Osteocyte (in vitro differentiated cells): ENCODE measurements around the gene CHAT. TPM values are rescaled to one million over a fixed set of nuclear protein-coding genes. Genes with fewer than 3 reads are reported as not detected.
"Not testable (repeated sequence)": the region's sequence is repeated elsewhere in the genome, so short reads cannot be mapped to it uniquely, and the experiment has no call there.

Experiments used
- DNase-seq: peaks from one replicate; pipeline ENCODE4 v3.0.0; 2021; ENCODE audit warnings: mixed read lengths; ENCODE audit not compliant: unreplicated experiment; ENCODE audit errors: extremely low spot score
- H3K27ac Mint-ChIP-seq: one replicate; pipeline ENCODE4 v1.8.0; 2021; ENCODE audit warnings: mild to moderate bottlenecking, mixed read lengths; ENCODE audit not compliant: unreplicated experiment
- H3K27me3 Mint-ChIP-seq: one replicate; pipeline ENCODE4 v1.8.0; 2021; ENCODE audit warnings: mixed read lengths; ENCODE audit not compliant: unreplicated experiment
- H3K36me3 Mint-ChIP-seq: one replicate; pipeline ENCODE4 v1.8.0; 2021; ENCODE audit warnings: mixed read lengths; ENCODE audit not compliant: unreplicated experiment
- H3K4me1 Mint-ChIP-seq: one replicate; pipeline ENCODE4 v1.8.0; 2021; ENCODE audit warnings: mixed read lengths; ENCODE audit not compliant: unreplicated experiment
- H3K4me3 Mint-ChIP-seq: one replicate; pipeline ENCODE4 v1.8.0; 2021; ENCODE audit warnings: mild to moderate bottlenecking, moderate library complexity, mixed read lengths; ENCODE audit not compliant: unreplicated experiment
- H3K9me3 Mint-ChIP-seq: one replicate; pipeline ENCODE4 v1.8.0; 2021; ENCODE audit warnings: mixed read lengths; ENCODE audit not compliant: unreplicated experiment
- CTCF ChIP-seq: fragments of 200-600 bp; sonication (generic); IDR thresholded peaks from 2 replicates; pipeline ENCODE4 v1.5.0; 2021; ENCODE audit warnings: antibody characterized with exemption, mild to moderate bottlenecking, moderate library complexity
- total RNA-seq: library from RNA; stranded (reverse); gene quantifications from 2 replicates; pipeline ENCODE4 v1.2.1, GENCODE V29; 2021

CHAT gene
- total RNA-seq, 1 donor from 2014 or later = not detected

GRCh38 chr10:49668684-49669083, 54.8 kb downstream of the CHAT start:
- DNase-seq = peak; percentile 46
- peaks cover 45% of the 10 kb centered on the region for H3K27me3 Mint-ChIP-seq
- no peak overlapping the region for H3K4me3 Mint-ChIP-seq
- H3K36me3 Mint-ChIP-seq = no peaks in the 10 kb centered on the region
- no peaks in the 10 kb centered on the region for H3K4me1 Mint-ChIP-seq
- peaks cover 4% of the 10 kb centered on the region for H3K9me3 Mint-ChIP-seq
- TF ChIP-seq CTCF = no peak
- H3K27ac Mint-ChIP-seq = no peak overlapping the region

- peak; percentile 53 for DNase-seq
- Mint-ChIP-seq H3K9me3 (peaks cover 9% of the 10 kb centered on the region), H3K4me1 (peaks cover 5% of the 10 kb centered on the region), H3K4me3 (peak overlapping the region; percentile 50), H3K36me3 (no peaks in the 10 kb centered on the region), H3K27ac (no peak overlapping the region), H3K27me3 (peaks cover 67% of the 10 kb centered on the region)
- TF ChIP-seq CTCF = no peak
Measured at GRCh38 chr10:49678827-49679479, 65.1 kb downstream of the CHAT start.

GRCh38 chr10:49679480-49679893, 65.7 kb downstream of the CHAT start, which contains the start of gene C10orf53:
Gene C10orf53, plus strand, starts transcription at chr10:49679651. Its CDS starts 47 bp downstream, at chr10:49679698.
- peaks cover 5% of the 10 kb centered on the region for H3K4me1 Mint-ChIP-seq
- H3K36me3 Mint-ChIP-seq = no peaks in the 10 kb centered on the region
- peaks cover 64% of the 10 kb centered on the region for H3K27me3 Mint-ChIP-seq
- peak within 1 kb of the TSS; percentile 50 for H3K4me3 Mint-ChIP-seq
- DNase-seq = peak; percentile 83
- no peak for TF ChIP-seq CTCF
- peaks cover 9% of the 10 kb centered on the region for H3K9me3 Mint-ChIP-seq
- H3K27ac Mint-ChIP-seq = no peak within 1 kb of the TSS

- DNase-seq, H3K4me3 Mint-ChIP-seq, H3K9me3 Mint-ChIP-seq, H3K4me1 Mint-ChIP-seq, H3K36me3 Mint-ChIP-seq, H3K27ac Mint-ChIP-seq: not testable (repeated sequence)
- H3K27me3 Mint-ChIP-seq = peaks cover 50% of the 10 kb centered on the region
Measured at GRCh38 chr10:49682449-49682848, 68.6 kb downstream of the CHAT start.

- no peak for DNase-seq
- Mint-ChIP-seq H3K9me3 (peaks cover 8% of the 10 kb centered on the region), H3K4me3 (no peak overlapping the region), H3K36me3 (no peaks in the 10 kb centered on the region), H3K27me3 (peaks cover 50% of the 10 kb centered on the region), H3K27ac (no peak overlapping the region), H3K4me1 (peaks cover 5% of the 10 kb centered on the region)
- no peak for TF ChIP-seq CTCF
Measured at GRCh38 chr10:49682879-49683278, 69.0 kb downstream of the CHAT start.
